Measurements from ENCODE around the gene PRG2. TPM values are rescaled to one million over a fixed set of nuclear protein-coding genes. Genes with fewer than 3 reads are reported as not detected.
A peak's percentile ranks its signal among the peaks of the same experiment; 100 is the strongest.

PRG2 gene
- total RNA-seq, 2 experiments from 2014 or later, result 1.1 TPM; not detected in 1

DNA sequence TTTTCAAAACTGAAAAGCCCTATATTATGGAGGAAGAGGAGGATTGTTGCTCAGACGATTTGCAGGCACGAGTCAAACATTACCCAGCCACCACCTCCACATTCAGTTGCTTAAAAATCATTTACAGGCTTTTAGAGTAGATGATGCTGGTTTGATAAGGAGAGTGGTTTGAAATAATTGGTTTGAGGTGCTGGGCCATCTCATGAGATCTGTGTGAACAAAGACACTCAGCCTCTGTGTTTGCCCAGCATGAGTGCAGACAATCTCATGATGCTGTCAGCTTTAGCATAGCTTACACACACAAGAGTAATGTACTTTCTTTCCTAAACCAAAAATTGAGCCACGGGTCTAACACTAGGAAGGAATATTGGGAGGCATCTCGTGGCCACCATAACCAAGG, 32.2 kb upstream of the PRG2 start:
- Histone ChIP-seq H3K9me2 (ENCODE audit: insufficient read depth, low read length) (no peaks in the 10 kb centered on the region), H3K4me3 (ENCODE audit: low read depth, low read length, poor library complexity, severe bottlenecking) (no peak overlapping the region), H3K4me2 (ENCODE audit: low read length) (0 out of 2 replicates have a peak overlapping the region, but pooled peaks have one; percentile 2), H3K36me3 (ENCODE audit: insufficient read depth, low read length) (peaks cover 80% of the 10 kb centered on the region), H3K27ac (ENCODE audit: low read depth, low read length, poor library complexity, severe bottlenecking) (no peak overlapping the region), H3K9me3 (ENCODE audit: low read length) (no peaks in the 10 kb centered on the region), H2AFZ (ENCODE audit: low read length) (no peak overlapping the region), H3K79me2 (ENCODE audit: insufficient read depth, low read depth, low read length) (peaks cover 23% of the 10 kb centered on the region; the same call in 1 of the 2 replicates), H3K4me1 (ENCODE audit: insufficient read depth, low read length, poor library complexity, severe bottlenecking) (peaks cover 23% of the 10 kb centered on the region), H4K20me1 (ENCODE audit: insufficient read depth, low read length) (no peaks in the 10 kb centered on the region)
- DNase-seq (ENCODE audit: low spot score), result no peak
- ChIA-PET POLR2A (no interaction called here), CTCF (ENCODE audit: unreplicated experiment) (no interaction called here)
- BruUV-seq (replicated peaks), result no TSS peak
- intact Hi-C loops (cut with micrococcal nuclease; ENCODE audit: unreplicated experiment), result no loop called here
- TF ChIP-seq, protein P1, sequence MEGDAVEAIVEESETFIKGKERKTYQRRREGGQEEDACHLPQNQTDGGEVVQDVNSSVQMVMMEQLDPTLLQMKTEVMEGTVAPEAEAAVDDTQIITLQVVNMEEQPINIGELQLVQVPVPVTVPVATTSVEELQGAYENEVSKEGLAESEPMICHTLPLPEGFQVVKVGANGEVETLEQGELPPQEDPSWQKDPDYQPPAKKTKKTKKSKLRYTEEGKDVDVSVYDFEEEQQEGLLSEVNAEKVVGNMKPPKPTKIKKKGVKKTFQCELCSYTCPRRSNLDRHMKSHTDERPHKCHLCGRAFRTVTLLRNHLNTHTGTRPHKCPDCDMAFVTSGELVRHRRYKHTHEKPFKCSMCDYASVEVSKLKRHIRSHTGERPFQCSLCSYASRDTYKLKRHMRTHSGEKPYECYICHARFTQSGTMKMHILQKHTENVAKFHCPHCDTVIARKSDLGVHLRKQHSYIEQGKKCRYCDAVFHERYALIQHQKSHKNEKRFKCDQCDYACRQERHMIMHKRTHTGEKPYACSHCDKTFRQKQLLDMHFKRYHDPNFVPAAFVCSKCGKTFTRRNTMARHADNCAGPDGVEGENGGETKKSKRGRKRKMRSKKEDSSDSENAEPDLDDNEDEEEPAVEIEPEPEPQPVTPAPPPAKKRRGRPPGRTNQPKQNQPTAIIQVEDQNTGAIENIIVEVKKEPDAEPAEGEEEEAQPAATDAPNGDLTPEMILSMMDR (conservative IDR thresholded peaks at IDR 0.05; ENCODE audit: low read length), result no peak
- no peak for TF ChIP-seq EZH2phosphoT487 (IDR thresholded peaks at IDR 0.05; ENCODE audit: borderline replicate concordance, low read depth, low read length)

DNA sequence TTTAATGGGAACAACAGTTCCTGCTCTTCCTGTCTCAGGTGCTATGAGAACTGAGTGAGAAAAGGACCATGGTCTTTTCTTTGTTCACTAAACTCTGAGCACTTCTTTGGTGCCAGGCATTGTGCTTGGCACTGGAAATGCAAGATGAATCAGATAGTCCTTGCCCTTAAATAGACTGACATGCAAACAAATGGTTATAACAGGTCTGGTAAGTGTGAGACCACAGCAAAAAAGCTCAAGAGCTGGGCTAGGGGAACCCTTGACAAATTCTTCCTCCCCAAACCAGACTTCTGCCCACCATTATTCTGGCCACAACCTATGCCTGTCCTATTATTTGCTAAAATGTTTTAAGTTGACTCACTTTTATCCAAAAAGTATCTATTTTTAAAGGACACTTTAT, 31.4 kb upstream of the PRG2 start:
- no peaks in the 10 kb centered on the region for H4K20me1 ChIP-seq (ENCODE audit: insufficient read depth, low read length)
- intact Hi-C loops (cut with micrococcal nuclease; ENCODE audit: unreplicated experiment), result no loop called here
- no TSS peak for BruUV-seq (replicated peaks)
- no peak overlapping the region for H3K4me3 ChIP-seq (ENCODE audit: low read depth, low read length, poor library complexity, severe bottlenecking)
- H3K9me2 ChIP-seq (ENCODE audit: insufficient read depth, low read length), result no peaks in the 10 kb centered on the region
- POLR2A ChIA-PET, result interaction anchor here (0.5 kb wide), 1 partner anchor 10 kb away, joined by 4 read pairs; no protein-coding TSS in a partner anchor
- peaks cover 23% of the 10 kb centered on the region; the same call in 1 of the 2 replicates for H3K79me2 ChIP-seq (ENCODE audit: insufficient read depth, low read depth, low read length)
- no peak overlapping the region for H3K4me2 ChIP-seq (ENCODE audit: low read length)
- H3K27ac ChIP-seq (ENCODE audit: low read depth, low read length, poor library complexity, severe bottlenecking), result no peak overlapping the region
- no peak overlapping the region for H2AFZ ChIP-seq (ENCODE audit: low read length)
- peaks cover 89% of the 10 kb centered on the region for H3K36me3 ChIP-seq (ENCODE audit: insufficient read depth, low read length)
- H3K4me1 ChIP-seq (ENCODE audit: insufficient read depth, low read length, poor library complexity, severe bottlenecking), result peaks cover 16% of the 10 kb centered on the region
- TF ChIP-seq, protein P1 (conservative IDR thresholded peaks at IDR 0.05; ENCODE audit: low read length), result no peak
- TF ChIP-seq EZH2phosphoT487 (IDR thresholded peaks at IDR 0.05; ENCODE audit: borderline replicate concordance, low read depth, low read length), result no peak
- CTCF ChIA-PET (ENCODE audit: unreplicated experiment), result no interaction called here
- DNase-seq (ENCODE audit: low spot score), result no peak
- H3K9me3 ChIP-seq (ENCODE audit: low read length), result no peaks in the 10 kb centered on the region

DNA sequence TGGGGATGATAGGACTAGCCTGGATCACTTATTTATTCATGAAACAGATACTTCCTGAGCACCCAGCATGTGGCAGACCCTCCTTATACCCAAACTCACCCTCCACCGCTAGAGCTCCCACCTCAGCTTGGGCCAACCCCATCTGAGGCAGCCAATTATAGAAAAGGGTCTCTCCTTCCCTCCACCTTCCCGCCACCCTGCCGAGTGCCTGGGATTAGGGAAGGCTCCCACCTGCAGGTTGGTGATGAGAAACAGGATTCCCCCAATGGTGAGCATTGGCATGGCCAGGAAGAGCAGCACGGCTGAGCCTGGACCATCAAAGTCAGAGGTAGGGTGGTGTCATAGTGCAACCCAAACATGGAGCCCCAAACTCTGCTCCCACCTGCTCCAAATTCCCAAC, 30.6 kb upstream of the PRG2 start:
- no peak for TF ChIP-seq EZH2phosphoT487 (IDR thresholded peaks at IDR 0.05; ENCODE audit: borderline replicate concordance, low read depth, low read length)
- TF ChIP-seq, protein P1 (conservative IDR thresholded peaks at IDR 0.05; ENCODE audit: low read length), result no peak
- no peak overlapping the region for H3K4me2 ChIP-seq (ENCODE audit: low read length)
- intact Hi-C loops (cut with micrococcal nuclease; ENCODE audit: unreplicated experiment), result no loop called here

More for the DNA sequence above, 30.6 kb upstream of the PRG2 start:
- Histone ChIP-seq H3K4me1 (ENCODE audit: insufficient read depth, low read length, poor library complexity, severe bottlenecking) (peaks cover 16% of the 10 kb centered on the region), H4K20me1 (ENCODE audit: insufficient read depth, low read length) (no peaks in the 10 kb centered on the region), H3K79me2 (ENCODE audit: insufficient read depth, low read depth, low read length) (peaks cover 17% of the 10 kb centered on the region; the same call in 1 of the 2 replicates), H3K4me3 (ENCODE audit: low read depth, low read length, poor library complexity, severe bottlenecking) (no peak overlapping the region), H3K27ac (ENCODE audit: low read depth, low read length, poor library complexity, severe bottlenecking) (no peak overlapping the region), H3K9me3 (ENCODE audit: low read length) (no peaks in the 10 kb centered on the region), H3K36me3 (ENCODE audit: insufficient read depth, low read length) (peaks cover 95% of the 10 kb centered on the region), H2AFZ (ENCODE audit: low read length) (no peak overlapping the region), H3K9me2 (ENCODE audit: insufficient read depth, low read length) (no peaks in the 10 kb centered on the region)
- CTCF ChIA-PET (ENCODE audit: unreplicated experiment), result no interaction called here
- no peak for DNase-seq (ENCODE audit: low spot score)
- no TSS peak for BruUV-seq (replicated peaks)
- POLR2A ChIA-PET, result interaction anchor here (0.5 kb wide), 1 partner anchor 10 kb away, joined by 4 read pairs; no protein-coding TSS in a partner anchor
